GM20431 (cell line): Measurements from ENCODE around the gene TRIM42.

Experiments used
- in situ Hi-C: fragments of 300-500 bp; cut with MseI, MboI; formaldehyde crosslinking; loops from one replicate; pipeline ENCODE4 v1.15.0; 2020; ENCODE audit warnings: low sequenced_read_pairs; ENCODE audit not compliant: unreplicated experiment

The TRIM42 gene

GRCh38 chr3:140677764-140678163, at the start of gene TRIM42:
Gene TRIM42, plus strand, starts transcription at chr3:140678064. Its CDS starts 166 bp downstream, at chr3:140678230.
- in situ Hi-C loops: no loop called here

GRCh38 chr3:140628606-140629005, 49.3 kb upstream of the TRIM42 start:
- in situ Hi-C loops: no loop called here

GRCh38 chr3:140629357-140630137, 48.3 kb upstream of the TRIM42 start:
- in situ Hi-C loops: no loop called here

- in situ Hi-C loops: no loop called here
These were observed 47.5 kb upstream of the TRIM42 start for GRCh38 chr3:140630366-140630765.

GRCh38 chr3:140630866-140631265, 47.0 kb upstream of the TRIM42 start:
- in situ Hi-C loops: no loop called here

GRCh38 chr3:140635276-140635675, 42.6 kb upstream of the TRIM42 start:
- in situ Hi-C loops: no loop called here

- in situ Hi-C loops: no loop called here
These were observed 41.3 kb upstream of the TRIM42 start for GRCh38 chr3:140636406-140637138.

GRCh38 chr3:140651287-140651686, 26.6 kb upstream of the TRIM42 start:
- in situ Hi-C loops: no loop called here

GRCh38 chr3:140655678-140656077, 22.2 kb upstream of the TRIM42 start:
- in situ Hi-C loops: no loop called here

GRCh38 chr3:140664111-140664510, 13.8 kb upstream of the TRIM42 start:
- in situ Hi-C loops: no loop called here

- in situ Hi-C loops: no loop called here
These were observed 4.7 kb downstream of the TRIM42 start for GRCh38 chr3:140682586-140682985.

GRCh38 chr3:140686128-140686527, 8.3 kb downstream of the TRIM42 start:
- in situ Hi-C loops: no loop called here

GRCh38 chr3:140686948-140687347, 9.1 kb downstream of the TRIM42 start:
- in situ Hi-C loops: no loop called here

GRCh38 chr3:140695361-140696061, 17.6 kb downstream of the TRIM42 start:
- in situ Hi-C loops: no loop called here

GRCh38 chr3:140699516-140700231, 21.8 kb downstream of the TRIM42 start:
- in situ Hi-C loops: no loop called here

- in situ Hi-C loops: no loop called here
These were observed 24.4 kb downstream of the TRIM42 start for GRCh38 chr3:140702281-140702680.

GRCh38 chr3:140703496-140703895, 25.6 kb downstream of the TRIM42 start:
- in situ Hi-C loops: no loop called here

- in situ Hi-C loops: no loop called here
These were observed 26.9 kb downstream of the TRIM42 start for GRCh38 chr3:140704733-140705132.

- in situ Hi-C loops: no loop called here
These were observed 28.1 kb downstream of the TRIM42 start for GRCh38 chr3:140705954-140706353.

- in situ Hi-C loops: no loop called here
These were observed 28.5 kb downstream of the TRIM42 start for GRCh38 chr3:140706360-140706759.
